Measurements from ENCODE around the gene TSSK2.

DNA sequence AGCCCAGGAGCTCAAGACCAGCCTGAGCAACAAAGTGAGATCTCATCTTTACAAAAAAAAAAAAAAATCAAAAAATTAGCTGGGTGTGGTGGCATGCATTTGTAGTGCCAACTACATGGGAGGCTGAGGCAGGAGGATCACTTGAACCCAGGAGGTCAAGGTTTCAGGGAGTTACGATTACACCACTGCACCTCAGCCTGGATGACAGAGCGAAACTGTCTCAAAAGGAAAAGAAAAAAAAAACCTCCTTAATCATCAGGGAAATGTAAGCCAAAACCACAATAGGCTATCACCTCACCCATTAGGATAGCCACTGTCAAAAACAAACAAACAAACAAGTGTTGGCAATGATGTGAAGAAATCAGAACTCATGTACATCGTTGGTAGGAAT is 22.3 kb upstream of the TSSK2 start:
- TF ChIP-seq, protein P1, sequence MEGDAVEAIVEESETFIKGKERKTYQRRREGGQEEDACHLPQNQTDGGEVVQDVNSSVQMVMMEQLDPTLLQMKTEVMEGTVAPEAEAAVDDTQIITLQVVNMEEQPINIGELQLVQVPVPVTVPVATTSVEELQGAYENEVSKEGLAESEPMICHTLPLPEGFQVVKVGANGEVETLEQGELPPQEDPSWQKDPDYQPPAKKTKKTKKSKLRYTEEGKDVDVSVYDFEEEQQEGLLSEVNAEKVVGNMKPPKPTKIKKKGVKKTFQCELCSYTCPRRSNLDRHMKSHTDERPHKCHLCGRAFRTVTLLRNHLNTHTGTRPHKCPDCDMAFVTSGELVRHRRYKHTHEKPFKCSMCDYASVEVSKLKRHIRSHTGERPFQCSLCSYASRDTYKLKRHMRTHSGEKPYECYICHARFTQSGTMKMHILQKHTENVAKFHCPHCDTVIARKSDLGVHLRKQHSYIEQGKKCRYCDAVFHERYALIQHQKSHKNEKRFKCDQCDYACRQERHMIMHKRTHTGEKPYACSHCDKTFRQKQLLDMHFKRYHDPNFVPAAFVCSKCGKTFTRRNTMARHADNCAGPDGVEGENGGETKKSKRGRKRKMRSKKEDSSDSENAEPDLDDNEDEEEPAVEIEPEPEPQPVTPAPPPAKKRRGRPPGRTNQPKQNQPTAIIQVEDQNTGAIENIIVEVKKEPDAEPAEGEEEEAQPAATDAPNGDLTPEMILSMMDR (IDR thresholded peaks at IDR 0.05), result no peak
- TF ChIP-seq POLR2AphosphoS5 (IDR thresholded peaks at IDR 0.05; ENCODE audit: insufficient read depth in 1 of 2, low read depth in 1 of 2), result no peak
